ENCODE data around the gene TUBGCP4.

- TF ChIP-seq CTCF (IDR thresholded peaks at IDR 0.05) (no peak), POLR2A (IDR thresholded peaks at IDR 0.05) (no peak)
Observed at GRCh38 chr15:43441316-43441715, 70.4 kb downstream of the TUBGCP4 start.

Measured in thyroid gland (tissue), 4 donors.